Stomach (tissue), 9 donors: ENCODE data around the gene EIF5. TPM values are rescaled to one million over a fixed set of nuclear protein-coding genes. Genes with fewer than 3 reads are reported as not detected.

Experiments
- DNase-seq, 2 donors: peaks; one replicate each; pipeline versions ENCODE4 v3.0.0 to v3.0.0-alpha.2; 2013 to 2019
- H3K27ac ChIP-seq, 5 donors: fragments of 200-600 bp in 4 of 5; sonication (generic) in 4 of 5; one replicate each; pipeline ENCODE4 v1.5.1; 2013 to 2019; ENCODE audit warnings: mild to moderate bottlenecking in 1 of 5, moderate library complexity in 1 of 5
- H3K27me3 ChIP-seq, 3 donors: fragments of 200-600 bp; sonication (generic); one replicate each; pipeline ENCODE4 v1.5.1; 2017 to 2019; ENCODE audit warnings: mixed run types in 1 of 3
- H3K36me3 ChIP-seq, 4 donors: fragments of 200-600 bp; sonication (generic); 1 replicate in 3 of 4; 2 replicates in 1 of 4; pipeline ENCODE4 v1.5.1; 2016 to 2019
- H3K4me1 ChIP-seq, 4 donors: fragments of 200-600 bp; sonication (generic); one replicate each; pipeline ENCODE4 v1.5.1; 2016 to 2019
- H3K4me3 ChIP-seq, 4 donors: fragments of 200-600 bp; sonication (generic) in 3 of 4; one replicate each; pipeline ENCODE4 v1.5.1; 2016 to 2019; ENCODE audit warnings: mild to moderate bottlenecking in 1 of 4
- H3K9me3 ChIP-seq, 4 donors: fragments of 200-600 bp; sonication (generic); one replicate each; pipeline ENCODE4 v1.5.1; 2016 to 2019
- CTCF ChIP-seq, 7 experiments: fragments of 450-650 bp in 4 of 7; fragments of 200-600 bp in 3 of 7; sonication (generic) in 3 of 7; IDR thresholded peaks; one replicate each; pipeline ENCODE4 v1.5.1; 2016 to 2019; ENCODE audit warnings: antibody characterized with exemption in 7 of 7, control low read depth in 2 of 7, mild to moderate bottlenecking in 1 of 7
- EP300 ChIP-seq: sonication (generic); formaldehyde crosslinking; IDR thresholded peaks from one replicate; pipeline ENCODE4 v1.6.1; 2017; ENCODE audit warnings: antibody characterized with exemption
- POLR2A ChIP-seq, 4 donors: fragments of 450-650 bp; IDR thresholded peaks; one replicate each; pipeline ENCODE4 v1.6.1; 2016; ENCODE audit warnings: antibody characterized with exemption in 4 of 4, control low read depth in 2 of 4, mild to moderate bottlenecking in 1 of 4, moderate library complexity in 1 of 4
- POLR2AphosphoS5 ChIP-seq, 3 donors: sonication (generic); formaldehyde crosslinking; IDR thresholded peaks; one replicate each; pipeline ENCODE4 v1.6.1; 2016; ENCODE audit warnings: antibody characterized with exemption in 3 of 3
- WGBS, 5 donors: extraction: QIAGEN DNeasy Blood & Tissue Kit in 3 of 5; methylation state at CpG; one replicate each; pipeline versions ENCODE4 v1.1.5 to v1.1.7; 2013 to 2018; 5-methylcytosine and 5-hydroxymethylcytosine counted together
- intact Hi-C: fragments of 100-400 bp; cut with DNase I; formaldehyde crosslinking; loops from one replicate; pipeline ENCODE4 v1.15.1; 2023; ENCODE audit warnings: low total_unique reads
- polyA plus RNA-seq, 3 donors: library from polyadenylated mRNA; stranded (reverse); fragments of 200-250 nt; gene quantifications; one replicate each; pipeline ENCODE4 v1.2.3, GENCODE V29; 2013
- total RNA-seq, 5 donors: library from RNA; depleted of rRNA; stranded (reverse); fragments of >200 nt; gene quantifications; one replicate each; pipeline versions ENCODE4 v1.1.0 to v1.2.3, GENCODE V29; 2014 to 2016
- donor health status: healthy with polysubstance abuse.
- donor health status: Bipolar disorder and iron deficiency.
- donor health status: healthy.

The EIF5 gene
- total and polyA plus RNA-seq, 8 donors, result 44.3 to 401 (median 134) TPM

- peak; percentile 55 to 79 for DNase-seq
- 61 to 69% (median 62%) methylated on average over 14 of the region's 14 CpGs for WGBS, 5 donors
- H3K36me3 ChIP-seq, result no peaks in the 10 kb centered on the region
- H3K27ac ChIP-seq, result no peak overlapping the region
- no peaks in the 10 kb centered on the region for H3K27me3 ChIP-seq
- peaks cover 0 to 26% (median 16%) of the 10 kb centered on the region in 4 donors for H3K4me1 ChIP-seq
- H3K4me3 ChIP-seq, result no peak overlapping the region
- no peaks in the 10 kb centered on the region for H3K9me3 ChIP-seq
- intact Hi-C loops, result no loop called here
- TF ChIP-seq POLR2AphosphoS5 (IDR thresholded peaks at IDR 0.05) (peak in 1 of 3 donors; percentile 35), POLR2A (IDR thresholded peaks at IDR 0.05) (no peak)
These were observed 4.4 kb upstream of the EIF5 start for GRCh38 chr14:103329401-103330347.

GRCh38 chr14:103330536-103330935, 3.5 kb upstream of the EIF5 start:
- H3K4me1 ChIP-seq, result peaks cover 1 to 30% (median 21%) of the 10 kb centered on the region in 4 donors
- peaks cover under 1 to 2% (median 2%) of the 10 kb centered on the region in 4 donors for H3K36me3 ChIP-seq
- no peak for TF ChIP-seq CTCF (IDR thresholded peaks at IDR 0.05)
- TF ChIP-seq POLR2AphosphoS5 (IDR thresholded peaks at IDR 0.05), result no peak
- WGBS, 5 donors, result 8 to 40% (median 28%) methylated on average over 2 of the region's 2 CpGs
- no peak for DNase-seq
- H3K4me3 ChIP-seq, result no peak overlapping the region
- no peak overlapping the region for H3K27ac ChIP-seq
- intact Hi-C loops, result no loop called here
- no peaks in the 10 kb centered on the region for H3K9me3 ChIP-seq
- H3K27me3 ChIP-seq, result no peaks in the 10 kb centered on the region

GRCh38 chr14:103332143-103332919, 1.7 kb upstream of the EIF5 start:
- peak overlapping the region in 4 of 5 donors; percentile 99 to 100 (median 100) for H3K27ac ChIP-seq
- H3K9me3 ChIP-seq, result no peaks in the 10 kb centered on the region
- peak in 1 of 2 donors; percentile 35 for DNase-seq
- peaks cover 13 to 48% (median 39%) of the 10 kb centered on the region in 4 donors for H3K4me1 ChIP-seq
- 62 to 75% (median 63%) methylated on average over 9 of the region's 9 CpGs for WGBS, 5 donors
- H3K4me3 ChIP-seq, result peak overlapping the region in 2 of 4 donors; percentile 86
- H3K36me3 ChIP-seq, result peaks cover 18 to 20% (median 20%) of the 10 kb centered on the region in 4 donors
- no peak for TF ChIP-seq POLR2A (IDR thresholded peaks at IDR 0.05)
- no peak for TF ChIP-seq POLR2AphosphoS5 (IDR thresholded peaks at IDR 0.05)
- TF ChIP-seq EP300, result no peak
- TF ChIP-seq CTCF (IDR thresholded peaks at IDR 0.05), result no peak
- no peaks in the 10 kb centered on the region for H3K27me3 ChIP-seq
- intact Hi-C loops, result no loop called here

- 0 to 1% (median 0%) methylated on average over 39 to 97 of the region's 97 CpGs for WGBS, 5 donors
- Histone ChIP-seq H3K9me3 (no peaks in the 10 kb centered on the region), H3K36me3 (peaks cover 44 to 46% (median 46%) of the 10 kb centered on the region in 4 donors), H3K4me3 (peak overlapping the region; percentile 78 to 98 (median 86)), H3K27ac (peak overlapping the region; percentile 99 to 100 (median 100)), H3K27me3 (no peaks in the 10 kb centered on the region), H3K4me1 (peaks cover 13 to 66% (median 44%) of the 10 kb centered on the region in 4 donors)
- intact Hi-C loops, result no loop called here
- DNase-seq, result peak; percentile 76 to 92
- no peak for TF ChIP-seq CTCF (IDR thresholded peaks at IDR 0.05)
- peak in 2 of 3 donors; percentile 36 to 50 for TF ChIP-seq POLR2AphosphoS5 (IDR thresholded peaks at IDR 0.05)
These were observed 896 bp downstream of the EIF5 start for GRCh38 chr14:103334644-103335622.
